ENCODE data around the gene TTYH2. TPM values are rescaled to one million over a fixed set of nuclear protein-coding genes. Genes with fewer than 3 reads are reported as not detected.

The TTYH2 gene
- total RNA-seq, 1 donor from 2014 or later = 16.5 TPM

GRCh38 chr17:74196541-74197317 is 16.6 kb upstream of the TTYH2 start:
- DNase-seq = no peak

DNA sequence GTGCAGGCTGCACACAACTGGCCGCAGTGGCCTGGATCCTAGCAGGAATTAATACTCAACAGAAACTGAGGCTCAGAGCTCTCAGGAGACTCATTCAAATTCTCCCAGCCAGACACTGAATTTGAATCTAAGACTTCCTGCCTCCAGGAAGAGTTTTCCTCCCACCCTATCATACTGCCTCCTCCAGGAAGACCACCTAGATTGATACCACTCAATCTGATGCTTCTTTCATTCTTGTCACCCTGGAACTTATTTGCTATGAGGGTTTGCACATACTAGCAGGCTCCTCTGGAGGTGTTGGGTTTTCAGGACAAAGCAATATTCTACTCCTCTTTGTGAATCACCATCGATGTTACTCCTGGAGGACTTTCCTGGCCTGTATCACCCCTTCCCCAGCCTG is 15.6 kb upstream of the TTYH2 start:
- no peak for DNase-seq

- DNase-seq = no peak
Observed at GRCh38 chr17:74198694-74199093, 14.7 kb upstream of the TTYH2 start.

- DNase-seq = peak; percentile 29
Observed at GRCh38 chr17:74199306-74200092, 13.9 kb upstream of the TTYH2 start.

- no peak for DNase-seq
Observed at GRCh38 chr17:74200112-74200511, 13.3 kb upstream of the TTYH2 start.

- DNase-seq = peak; percentile 66
Observed at GRCh38 chr17:74201250-74201649, 12.1 kb upstream of the TTYH2 start.

DNA sequence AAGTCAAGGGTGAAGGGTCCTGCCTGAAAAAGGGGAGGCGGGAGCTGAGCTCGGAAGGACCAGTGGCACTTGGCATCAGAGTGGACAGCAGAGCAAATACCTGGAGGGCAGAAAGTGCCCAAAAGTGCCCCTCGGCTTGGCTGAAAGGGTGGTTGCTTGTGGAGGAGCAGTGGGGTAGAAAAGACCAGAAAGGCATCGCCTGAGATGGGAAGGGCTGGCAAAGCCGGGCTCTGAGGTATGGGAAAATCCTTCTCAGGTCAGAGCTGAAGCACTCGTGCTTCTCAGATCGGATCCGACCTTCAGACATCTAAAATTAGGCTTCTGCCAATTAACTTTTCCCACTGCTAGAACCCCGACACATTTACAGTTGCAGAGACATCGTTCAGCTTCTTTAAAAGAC is 11.4 kb upstream of the TTYH2 start:
- no peak for DNase-seq

DNA sequence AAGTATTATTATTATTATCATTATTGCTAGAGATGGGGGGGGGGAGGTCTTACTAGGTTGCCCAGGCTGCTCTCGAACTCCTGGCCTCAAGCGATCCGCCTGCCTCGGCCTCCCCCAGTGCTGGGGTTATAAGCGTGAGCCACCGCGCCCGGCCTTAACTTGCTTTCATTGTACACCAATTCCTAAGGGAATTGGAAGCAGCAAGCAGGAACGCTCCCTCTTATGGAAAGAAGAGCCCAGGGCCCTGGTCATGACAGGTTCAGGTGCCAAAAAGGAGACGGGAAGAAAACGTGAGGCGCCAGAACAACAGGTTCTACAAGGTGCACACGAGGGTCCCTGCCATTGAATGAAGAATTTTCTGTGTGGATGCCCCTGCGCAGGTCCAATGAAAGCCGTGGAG is 10.4 kb upstream of the TTYH2 start:
- DNase-seq = no peak

DNA sequence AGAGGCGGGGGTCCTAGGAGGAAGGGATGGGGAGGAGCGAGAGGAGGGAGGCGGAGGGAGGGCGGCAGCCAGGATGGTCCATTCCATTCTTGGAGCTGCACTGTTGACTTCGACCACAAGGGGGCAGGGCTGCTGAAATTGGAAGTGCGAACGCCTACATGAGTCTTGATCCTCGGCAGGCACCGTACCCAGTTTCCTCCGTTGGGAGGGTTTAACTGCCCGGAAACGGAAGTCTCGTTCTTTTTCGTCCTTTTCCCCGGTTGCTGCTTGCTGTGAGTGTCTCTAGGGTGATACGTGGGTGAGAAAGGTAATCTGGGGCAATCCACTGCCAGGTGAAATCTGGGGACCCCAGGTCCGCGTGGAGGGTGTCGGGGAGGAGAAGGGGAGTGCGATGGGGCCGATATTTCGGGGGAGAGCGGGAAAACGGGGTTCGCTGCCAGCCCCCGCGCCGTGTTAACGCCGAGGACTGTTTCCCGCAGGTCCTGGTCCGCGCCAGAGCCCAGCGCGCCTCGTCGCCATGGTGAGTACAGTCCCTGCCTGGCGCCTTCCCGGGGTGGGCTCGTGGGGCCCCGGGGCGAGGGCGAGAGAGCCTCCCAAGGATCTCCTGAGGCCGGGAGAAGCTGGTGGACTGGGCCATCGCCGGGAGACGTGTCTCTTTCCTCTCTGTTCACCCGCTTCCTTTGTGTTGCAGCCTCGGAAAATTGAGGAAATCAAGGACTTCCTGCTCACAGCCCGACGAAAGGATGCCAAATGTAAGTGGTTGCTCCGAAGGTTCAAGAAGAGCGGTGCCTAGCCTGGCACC is 9.7 kb upstream of the TTYH2 start, which contains the start of gene RPL38:
Gene RPL38, plus strand, starts transcription at position 240 of the 802 bp plus-strand sequence. Its CDS starts 278 bp downstream, at position 518.
- DNase-seq = peak; percentile 98

DNA sequence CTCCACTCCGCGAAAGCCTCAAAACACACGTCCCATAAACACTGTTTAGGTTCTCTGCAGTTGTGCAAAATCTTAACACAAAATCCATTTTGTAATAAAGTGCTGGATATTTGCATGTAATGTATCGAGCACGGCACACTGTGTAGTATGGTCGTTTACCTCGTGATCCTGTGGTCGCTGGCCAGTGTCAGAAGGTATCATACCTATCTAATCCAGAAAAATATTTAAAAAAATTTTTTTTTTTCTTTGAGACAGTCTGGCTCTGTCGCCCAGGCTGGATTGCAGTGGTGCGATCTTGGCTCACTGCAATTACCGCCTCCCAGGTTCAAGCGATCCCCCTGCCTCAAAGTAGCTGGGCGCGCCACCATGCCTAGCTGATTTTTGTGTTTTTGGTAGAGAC is 8.9 kb upstream of the TTYH2 start:
- DNase-seq = no peak

GRCh38 chr17:74205274-74205673 is 8.1 kb upstream of the TTYH2 start:
- DNase-seq = no peak

DNA sequence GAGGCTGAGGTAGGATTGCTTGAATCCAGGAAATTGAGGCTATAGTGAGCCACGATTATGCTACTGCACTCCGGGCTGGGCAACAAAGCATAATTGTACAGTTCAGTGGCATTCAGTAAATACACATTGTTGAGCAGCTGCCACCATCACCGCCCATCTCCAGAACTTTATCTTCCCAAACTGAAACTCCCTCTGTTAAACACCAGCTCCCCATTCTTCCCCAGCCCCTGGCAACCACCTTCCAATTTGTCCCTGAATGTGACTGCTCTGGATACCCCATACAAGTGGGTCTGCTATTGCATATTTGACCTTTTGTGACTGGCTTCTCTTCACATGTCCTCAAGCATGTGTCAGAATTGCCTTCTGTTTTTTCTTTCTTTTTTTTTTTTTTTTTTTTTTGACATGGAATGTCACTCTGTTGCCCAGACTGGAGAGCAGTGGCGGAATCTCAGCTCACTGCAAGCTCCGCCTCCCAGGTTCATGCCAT is 7.0 kb upstream of the TTYH2 start:
- no peak for DNase-seq

- DNase-seq = peak; percentile 33
Observed at GRCh38 chr17:74210191-74211140, 2.9 kb upstream of the TTYH2 start.

- no peak for DNase-seq
Observed at GRCh38 chr17:74211141-74211911, 2.0 kb upstream of the TTYH2 start.

DNA sequence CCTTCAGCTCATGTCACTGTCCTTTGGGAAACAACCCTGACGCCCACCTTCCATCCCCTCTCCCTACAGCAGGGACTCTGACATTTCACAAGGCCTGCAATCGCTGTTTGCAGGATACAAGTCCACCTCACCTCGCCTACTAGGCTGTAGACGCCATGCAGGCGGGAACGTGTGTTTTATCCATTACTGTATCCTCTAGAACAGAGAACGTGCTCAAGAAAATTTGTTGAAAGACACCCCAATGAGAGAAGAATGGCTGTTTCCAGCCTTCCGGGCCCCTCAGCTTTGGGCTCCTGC is 1.5 kb upstream of the TTYH2 start:
- no peak for DNase-seq

DNA sequence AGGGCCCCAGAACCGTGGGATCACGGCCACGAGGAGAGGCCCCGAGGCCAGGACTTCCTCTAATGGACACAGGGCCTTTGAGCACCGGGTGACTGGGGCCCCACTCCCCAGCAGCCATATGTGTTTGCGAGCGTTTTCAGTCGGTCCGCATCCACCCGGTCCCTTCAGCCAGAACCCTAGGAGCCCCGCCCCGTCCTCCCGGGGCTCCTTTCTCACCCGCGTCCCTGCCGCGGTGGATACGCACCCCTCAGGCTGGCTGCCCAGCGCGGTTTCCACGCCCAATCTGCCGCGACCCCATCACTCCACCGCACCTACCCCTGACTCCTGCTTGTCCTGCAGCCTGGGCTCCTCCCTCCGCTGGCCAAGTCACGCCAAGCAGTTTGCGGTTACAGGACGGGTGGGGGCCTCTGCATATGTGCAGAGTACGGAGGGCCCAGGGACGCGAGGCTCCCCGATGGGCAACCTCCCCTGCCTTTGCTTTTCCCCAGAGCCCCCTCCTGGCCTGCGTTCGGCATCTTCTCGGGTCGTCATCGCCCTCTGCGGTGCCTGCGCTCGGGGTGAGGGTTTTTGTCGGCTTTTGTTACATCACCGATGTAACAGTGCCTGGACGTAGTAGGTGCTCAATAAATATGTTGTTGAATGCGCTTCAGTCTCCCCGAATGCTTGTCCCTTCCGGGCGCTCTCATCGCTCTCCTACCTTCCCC is 1.0 kb upstream of the TTYH2 start:
- DNase-seq = no peak

GRCh38 chr17:74213861-74214391 is 555 bp downstream of the TTYH2 start:
- DNase-seq = no peak

- DNase-seq = no peak
Observed at GRCh38 chr17:74214484-74215341, 1.3 kb downstream of the TTYH2 start.

GRCh38 chr17:74215342-74215727 is 2.0 kb downstream of the TTYH2 start:
- no peak for DNase-seq
